Heart left ventricle (tissue), 13 donors: ENCODE measurements around the gene MAP3K7CL.

Experiments used
- POLR2A ChIP-seq, 2 donors: fragments of 450-650 bp; IDR thresholded peaks; one replicate each; pipeline ENCODE4 v1.6.1; 2017; ENCODE audit warnings: antibody characterized with exemption in 2 of 2, mild to moderate bottlenecking in 2 of 2, moderate library complexity in 2 of 2
- TF ChIP-seq, protein P1 (sequence below), 12 donors: fragments of 200-600 bp; sonication (generic) in 4 of 12; IDR thresholded peaks; one replicate each; pipeline versions ENCODE4 v1.5.0 to v1.8.0; 2018 to 2022; ENCODE audit warnings: antibody characterized with exemption in 12 of 12, mild to moderate bottlenecking in 5 of 12
- donor health status: ischemic (EF 13 %, LVEDD 7.1; RV severe dilation, severe dysfunction).
- donor health status: DM: no; HTN: yes; CAD: no.
- donor health status: DM: no; HTN: no; CAD: no.
- donor health status: ischemic (EF 25% LVEDD 6.9; RV normal size, moderate dysfunction).
- donor health status: ischemic (EF 25% LVEDD 5.7; RV mildly dilated, moderate dysfunction).
- donor health status: ischemic (EF 35%, LVEDD 5.7; RV mildly dilated, moderate dysfunction).
- donor health status: nonischemic (EF 11% LVEDD 7.7; RV severe dilation, severe dysfunction).
- donor health status: DM: yes; HTN: yes; CAD: no.
- donor health status: PGD.
- donor health status: ischemic (EF 29% LVEDD 5.4; RV normal size, mild dysfunction).
- donor health status: nonischemic (EF 23%, LVEDD 6.1; RV moderate dilation, normal function).

DNA sequence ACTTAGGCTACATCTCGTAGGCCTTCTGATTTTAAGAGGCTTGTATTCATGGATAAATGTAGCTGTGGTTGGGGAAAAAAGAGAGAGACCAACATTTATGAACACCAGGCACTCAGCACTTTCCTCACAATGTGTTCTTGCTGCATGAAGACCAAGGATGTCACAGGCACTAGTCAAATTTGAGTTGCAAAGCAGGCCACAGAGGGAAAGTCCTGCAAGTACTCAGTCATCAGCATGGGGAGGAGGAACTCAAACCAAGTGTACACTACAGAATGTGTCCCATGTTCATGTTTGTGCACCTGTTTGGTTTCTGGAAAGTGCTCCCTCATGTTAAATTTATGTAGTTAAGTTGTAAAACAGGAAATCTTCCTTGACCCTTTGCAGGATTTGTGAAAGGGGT lies 8.7 kb upstream of the MAP3K7CL start:
- TF ChIP-seq, protein P1, sequence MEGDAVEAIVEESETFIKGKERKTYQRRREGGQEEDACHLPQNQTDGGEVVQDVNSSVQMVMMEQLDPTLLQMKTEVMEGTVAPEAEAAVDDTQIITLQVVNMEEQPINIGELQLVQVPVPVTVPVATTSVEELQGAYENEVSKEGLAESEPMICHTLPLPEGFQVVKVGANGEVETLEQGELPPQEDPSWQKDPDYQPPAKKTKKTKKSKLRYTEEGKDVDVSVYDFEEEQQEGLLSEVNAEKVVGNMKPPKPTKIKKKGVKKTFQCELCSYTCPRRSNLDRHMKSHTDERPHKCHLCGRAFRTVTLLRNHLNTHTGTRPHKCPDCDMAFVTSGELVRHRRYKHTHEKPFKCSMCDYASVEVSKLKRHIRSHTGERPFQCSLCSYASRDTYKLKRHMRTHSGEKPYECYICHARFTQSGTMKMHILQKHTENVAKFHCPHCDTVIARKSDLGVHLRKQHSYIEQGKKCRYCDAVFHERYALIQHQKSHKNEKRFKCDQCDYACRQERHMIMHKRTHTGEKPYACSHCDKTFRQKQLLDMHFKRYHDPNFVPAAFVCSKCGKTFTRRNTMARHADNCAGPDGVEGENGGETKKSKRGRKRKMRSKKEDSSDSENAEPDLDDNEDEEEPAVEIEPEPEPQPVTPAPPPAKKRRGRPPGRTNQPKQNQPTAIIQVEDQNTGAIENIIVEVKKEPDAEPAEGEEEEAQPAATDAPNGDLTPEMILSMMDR (IDR thresholded peaks at IDR 0.05), result no peak
- TF ChIP-seq POLR2A (IDR thresholded peaks at IDR 0.05), result no peak
